ENCODE data around the gene CFAP45. TPM values are rescaled to one million over a fixed set of nuclear protein-coding genes. Genes with fewer than 3 reads are reported as not detected.

The CFAP45 gene
- total RNA-seq, 4 donors from 2014 or later = 0.17 to 0.32 TPM; not detected in 2

DNA sequence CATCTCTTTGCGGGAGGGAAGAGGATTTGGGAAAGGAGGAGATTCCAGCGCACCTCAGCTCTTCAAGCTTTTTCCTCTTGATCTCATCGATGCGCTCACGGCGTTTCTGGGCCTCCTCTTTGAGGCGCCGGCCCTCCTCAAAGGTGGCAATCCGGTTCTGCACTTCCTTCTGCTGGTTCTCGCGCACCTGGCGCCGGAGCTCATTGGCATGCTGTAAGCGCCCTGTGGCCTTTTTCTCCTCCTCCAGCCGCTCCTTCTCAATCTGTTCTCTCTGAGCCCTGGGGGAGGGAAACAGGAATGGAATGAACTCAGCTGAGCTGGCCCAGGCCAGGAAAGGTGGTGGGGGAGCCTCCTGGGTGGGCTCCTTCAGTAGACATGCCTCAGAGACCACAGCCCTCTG is 27.1 kb downstream of the CFAP45 start:
- TF ChIP-seq POLR2AphosphoS5 (IDR thresholded peaks at IDR 0.05) = no peak
- TF ChIP-seq CTCF (IDR thresholded peaks at IDR 0.05) = no peak
- no peak for TF ChIP-seq POLR2A (IDR thresholded peaks at IDR 0.05; ENCODE audit: low read depth)
- no peak for TF ChIP-seq EP300 (IDR thresholded peaks at IDR 0.05)
- intact Hi-C loops (cut with DNase I) = no loop called here
- Histone ChIP-seq H3K27ac (replicated peaks in 1 of 4) (no peak overlapping the region), H3K27me3 (peaks cover 0 to 44% (median 0%) of the 10 kb centered on the region in 4 donors), H3K4me3 (no peak overlapping the region), H3K36me3 (no peaks in the 10 kb centered on the region), H3K9me3 (no peaks in the 10 kb centered on the region), H3K4me1 (peaks cover 6 to 14% (median 10%) of the 10 kb centered on the region in 4 donors)
- DNase-seq (ENCODE audit: extremely low spot score) = no peak
- 87% methylated on average over 15 of the region's 15 CpGs for WGBS

- no peaks in the 10 kb centered on the region for H3K36me3 ChIP-seq
- no peak overlapping the region for H3K4me3 ChIP-seq
- H3K27me3 ChIP-seq = peaks cover 0 to 35% (median 0%) of the 10 kb centered on the region in 4 donors
- H3K4me1 ChIP-seq = peaks cover 15 to 21% (median 19%) of the 10 kb centered on the region in 4 donors
- TF ChIP-seq CTCF (IDR thresholded peaks at IDR 0.05) (no peak), POLR2AphosphoS5 (IDR thresholded peaks at IDR 0.05) (no peak), POLR2A (IDR thresholded peaks at IDR 0.05; ENCODE audit: low read depth) (no peak), EP300 (IDR thresholded peaks at IDR 0.05) (no peak)
- DNase-seq (ENCODE audit: extremely low spot score) = no peak
- WGBS = 85% methylated on average over 5 of the region's 5 CpGs
- no peak overlapping the region for H3K27ac ChIP-seq (replicated peaks in 1 of 4)
- intact Hi-C loops (cut with DNase I) = no loop called here
- H3K9me3 ChIP-seq = no peaks in the 10 kb centered on the region
Measured at GRCh38 chr1:159870704-159871103, 29.3 kb downstream of the CFAP45 start.

DNA sequence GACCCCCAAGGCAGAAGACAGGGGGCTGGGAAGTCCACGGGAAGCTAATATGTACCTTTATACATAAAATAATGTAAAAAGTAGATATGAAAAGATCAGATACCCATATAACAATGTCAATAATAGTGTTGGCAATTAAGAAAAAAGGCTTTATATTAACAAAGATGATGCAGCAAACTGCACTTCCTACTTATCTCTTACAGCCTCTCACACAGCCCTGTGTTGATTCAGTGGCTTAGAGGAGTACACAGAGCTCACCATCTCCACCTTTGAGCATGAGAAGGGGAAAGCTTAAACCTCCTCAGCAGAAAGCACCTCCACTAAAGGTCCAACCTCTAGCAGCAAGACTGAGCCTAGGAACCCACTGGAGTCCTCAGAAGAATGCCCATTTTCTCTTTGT is 30.4 kb downstream of the CFAP45 start:
- Histone ChIP-seq H3K27me3 (peaks cover 0 to 28% (median 0%) of the 10 kb centered on the region in 4 donors), H3K9me3 (no peaks in the 10 kb centered on the region), H3K4me1 (peaks cover 15 to 21% (median 19%) of the 10 kb centered on the region in 4 donors), H3K36me3 (no peaks in the 10 kb centered on the region), H3K4me3 (no peak overlapping the region), H3K27ac (replicated peaks in 1 of 4) (no peak overlapping the region)
- intact Hi-C loops (cut with DNase I) = no loop called here
- WGBS = 53% methylated on average over 1 of the region's 1 CpG
- DNase-seq (ENCODE audit: extremely low spot score) = no peak
- TF ChIP-seq POLR2A (IDR thresholded peaks at IDR 0.05; ENCODE audit: low read depth) (no peak), POLR2AphosphoS5 (IDR thresholded peaks at IDR 0.05) (no peak), EP300 (IDR thresholded peaks at IDR 0.05) (no peak), CTCF (IDR thresholded peaks at IDR 0.05) (no peak)

DNA sequence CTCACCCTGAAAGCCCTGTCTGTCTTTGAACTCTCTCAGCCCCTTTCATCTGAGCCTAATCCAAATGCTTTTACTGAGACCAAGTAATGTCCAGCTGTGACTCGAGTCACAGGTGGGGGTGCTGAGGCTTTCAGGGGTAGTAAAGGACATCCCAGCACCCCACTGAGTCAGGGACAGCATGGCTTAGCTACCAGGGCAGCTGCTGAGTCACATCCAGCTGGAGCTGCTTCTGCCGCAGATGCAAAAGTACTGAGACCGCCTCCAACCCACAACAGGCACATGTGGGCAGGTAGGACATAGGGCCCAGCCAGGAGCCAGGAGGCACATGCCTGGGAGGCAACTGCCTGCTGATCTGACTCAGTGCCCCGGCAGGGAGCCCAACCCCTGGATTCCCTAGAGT is 30.8 kb downstream of the CFAP45 start:
- H3K36me3 ChIP-seq = no peaks in the 10 kb centered on the region
- H3K27me3 ChIP-seq = peaks cover 0 to 25% (median 0%) of the 10 kb centered on the region in 4 donors
- no peak for TF ChIP-seq POLR2A (IDR thresholded peaks at IDR 0.05; ENCODE audit: low read depth)
- no peaks in the 10 kb centered on the region for H3K9me3 ChIP-seq
- intact Hi-C loops (cut with DNase I) = no loop called here
- H3K4me3 ChIP-seq = no peak overlapping the region
- 70% methylated on average over 4 of the region's 4 CpGs for WGBS
- peaks cover 15 to 21% (median 19%) of the 10 kb centered on the region in 4 donors for H3K4me1 ChIP-seq
- no peak overlapping the region for H3K27ac ChIP-seq (replicated peaks in 1 of 4)
- no peak for DNase-seq (ENCODE audit: extremely low spot score)

GRCh38 chr1:159868766-159869165 is 31.2 kb downstream of the CFAP45 start:
- peaks cover 15 to 21% (median 19%) of the 10 kb centered on the region in 4 donors for H3K4me1 ChIP-seq

More at GRCh38 chr1:159868766-159869165, 31.2 kb downstream of the CFAP45 start:
- no peak for DNase-seq (ENCODE audit: extremely low spot score)
- H3K4me3 ChIP-seq = no peak overlapping the region
- intact Hi-C loops (cut with DNase I) = no loop called here
- H3K27me3 ChIP-seq = peaks cover 0 to 25% (median 0%) of the 10 kb centered on the region in 4 donors
- 89% methylated on average over 2 of the region's 3 CpGs for WGBS
- no peaks in the 10 kb centered on the region for H3K9me3 ChIP-seq
- H3K27ac ChIP-seq (replicated peaks in 1 of 4) = no peak overlapping the region
- TF ChIP-seq POLR2A (IDR thresholded peaks at IDR 0.05; ENCODE audit: low read depth) = no peak
- no peak for TF ChIP-seq CTCF (IDR thresholded peaks at IDR 0.05)
- no peak for TF ChIP-seq EP300 (IDR thresholded peaks at IDR 0.05)
- TF ChIP-seq POLR2AphosphoS5 (IDR thresholded peaks at IDR 0.05) = no peak
- no peaks in the 10 kb centered on the region for H3K36me3 ChIP-seq
